Esophagus mucosa (tissue), 1 donor: Measurements from ENCODE around the gene PLCB1. TPM values are rescaled to one million over a fixed set of nuclear protein-coding genes. Genes with fewer than 3 reads are reported as not detected.
"Not testable (repeated sequence)": the region's sequence is repeated elsewhere in the genome, so short reads cannot be mapped to it uniquely, and the experiment has no call there.

Experiments used
- ATAC-seq: fragments of 200-7000 bp; cut with Tn5 transposase; one replicate; pipeline ENCODE4 v1.9.1; 2020
- total RNA-seq: library from RNA; stranded (reverse); gene quantifications from one replicate; pipeline ENCODE4 v1.2.4, GENCODE V29; 2023
- donor health status: DM: yes; HTN: yes; CAD: no.

The PLCB1 gene
- total RNA-seq, 1 donor from 2014 or later = 2.7 TPM

DNA sequence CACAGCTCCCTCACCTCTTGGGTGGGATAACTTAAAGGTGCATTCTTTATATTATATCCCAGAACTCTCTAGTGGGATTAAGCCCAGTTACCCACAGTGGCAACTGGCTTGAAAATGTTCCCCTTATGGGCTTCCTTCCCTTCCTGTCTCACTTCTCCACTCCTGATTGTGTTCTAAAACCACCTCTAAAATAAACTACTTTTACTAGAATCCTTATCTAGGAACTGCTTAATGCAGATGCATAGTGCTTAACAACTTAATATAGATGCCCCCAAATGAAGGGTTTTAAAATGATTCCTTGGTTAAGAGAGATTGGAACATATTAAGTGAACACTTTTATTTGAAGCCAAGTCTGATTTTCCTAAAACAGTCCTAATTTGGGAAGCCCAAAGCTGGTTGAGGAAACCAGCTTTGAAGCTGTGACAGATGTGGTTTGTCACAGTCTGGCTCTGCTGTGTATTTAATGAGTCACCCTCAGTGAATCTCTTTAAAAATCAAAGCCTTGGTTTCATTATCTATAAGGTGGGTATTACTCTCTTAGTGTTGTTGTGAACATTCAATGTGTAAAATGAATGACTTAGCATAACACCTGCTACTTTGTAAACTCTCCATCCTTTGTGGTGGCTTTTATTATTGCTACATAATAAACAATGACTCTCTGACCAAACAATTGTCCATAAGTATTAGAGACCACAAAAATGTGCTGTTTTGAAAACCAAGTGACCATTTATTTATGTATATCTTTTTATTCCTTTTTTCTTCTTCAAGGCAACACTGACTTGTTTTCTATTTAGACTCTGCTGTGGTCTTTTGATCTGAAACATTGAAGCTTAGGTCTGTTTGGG lies 24.4 kb downstream of the PLCB1 start:
- ATAC-seq = no peak

DNA sequence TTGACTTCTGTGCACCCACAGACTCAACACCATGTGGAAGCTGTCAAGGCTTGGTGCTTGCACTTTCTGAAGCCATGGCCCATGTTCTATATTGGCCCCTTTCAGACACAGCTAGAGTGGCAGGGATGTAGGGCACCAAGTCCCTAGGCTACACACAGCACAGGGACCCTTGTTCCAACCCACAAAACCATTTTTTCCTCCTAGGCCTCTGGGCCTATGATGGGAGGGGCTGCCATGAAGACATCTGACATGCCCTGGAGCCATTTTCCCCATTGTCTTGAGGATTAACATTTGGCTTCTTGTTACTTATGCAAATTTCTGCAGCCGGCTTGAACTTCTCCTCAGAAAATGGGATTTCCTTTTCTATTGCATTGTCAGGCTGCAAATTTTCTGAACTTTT lies 27.2 kb downstream of the PLCB1 start:
- not testable (repeated sequence) for ATAC-seq

DNA sequence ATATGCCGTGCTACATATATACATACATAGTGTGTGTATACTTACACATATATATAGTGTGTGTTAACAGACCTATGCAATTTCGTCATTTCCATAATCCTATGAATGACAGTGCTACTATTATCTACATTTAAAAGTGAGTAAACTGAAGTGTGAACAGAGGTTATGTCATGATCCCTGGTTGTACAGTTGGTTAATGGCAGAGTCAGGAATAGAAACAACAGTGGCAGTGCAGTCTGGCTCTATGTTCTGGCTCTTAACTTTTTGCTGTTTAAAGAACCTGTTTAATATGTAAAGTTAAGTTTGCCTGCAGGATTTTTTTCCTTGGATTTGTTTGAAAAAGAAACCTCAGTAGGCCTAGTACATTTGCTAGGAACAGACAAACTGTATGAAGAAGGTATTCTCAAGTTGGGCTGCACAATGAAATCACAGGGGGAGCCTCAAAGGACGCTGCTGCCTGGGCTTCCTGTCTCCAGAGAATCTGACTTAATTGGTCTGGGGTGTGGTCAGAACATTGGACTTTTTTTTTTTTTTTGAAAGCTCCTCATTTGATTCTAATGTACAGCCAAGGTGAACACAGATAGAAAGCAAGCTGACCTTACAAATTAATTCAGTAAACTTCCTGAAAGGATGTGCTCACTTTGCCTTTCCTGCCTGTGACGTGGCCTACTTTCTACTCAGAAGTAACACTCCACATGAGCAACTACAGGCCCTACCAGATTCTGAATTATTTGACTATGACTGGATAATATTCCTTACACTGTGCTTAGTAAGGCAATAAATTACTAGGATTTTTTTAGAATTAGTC lies 29.4 kb downstream of the PLCB1 start:
- ATAC-seq = no peak

DNA sequence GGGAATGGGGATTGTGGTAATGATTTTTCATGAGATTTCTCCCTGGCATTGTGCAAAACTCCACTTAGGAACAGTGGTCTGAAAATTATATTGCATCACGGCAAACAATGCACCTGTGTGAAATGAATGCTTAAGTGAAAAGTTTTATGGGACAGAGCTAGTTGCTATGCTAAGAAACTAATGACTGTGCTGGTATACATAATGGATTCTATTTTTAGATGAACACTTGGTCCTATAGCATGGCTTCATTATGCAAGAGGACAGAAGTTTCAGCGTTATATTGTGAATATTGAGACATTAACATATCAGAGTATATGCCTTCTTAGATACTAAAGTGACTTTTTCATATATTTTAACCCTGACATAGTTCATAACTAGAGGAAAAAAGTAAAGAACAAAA lies 30.5 kb downstream of the PLCB1 start:
- no peak for ATAC-seq

DNA sequence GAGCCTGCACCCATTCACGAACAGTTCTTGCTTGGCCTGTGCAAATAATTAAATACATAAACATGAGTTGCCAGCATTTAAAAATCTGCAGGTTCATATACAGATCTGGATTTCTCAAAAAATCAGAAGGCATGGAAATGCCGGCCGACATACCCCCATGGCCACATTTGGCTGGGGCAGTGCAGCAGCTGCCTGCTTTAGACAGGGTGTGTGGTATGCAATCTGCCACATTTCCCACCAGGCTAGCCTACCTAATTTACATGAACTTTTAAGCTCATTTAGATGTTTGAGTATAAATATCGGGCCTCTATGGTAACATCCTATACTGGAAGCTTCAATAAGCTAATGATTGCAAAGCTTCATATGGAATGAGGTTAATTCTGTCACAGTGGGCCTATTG lies 31.5 kb downstream of the PLCB1 start:
- ATAC-seq = no peak

DNA sequence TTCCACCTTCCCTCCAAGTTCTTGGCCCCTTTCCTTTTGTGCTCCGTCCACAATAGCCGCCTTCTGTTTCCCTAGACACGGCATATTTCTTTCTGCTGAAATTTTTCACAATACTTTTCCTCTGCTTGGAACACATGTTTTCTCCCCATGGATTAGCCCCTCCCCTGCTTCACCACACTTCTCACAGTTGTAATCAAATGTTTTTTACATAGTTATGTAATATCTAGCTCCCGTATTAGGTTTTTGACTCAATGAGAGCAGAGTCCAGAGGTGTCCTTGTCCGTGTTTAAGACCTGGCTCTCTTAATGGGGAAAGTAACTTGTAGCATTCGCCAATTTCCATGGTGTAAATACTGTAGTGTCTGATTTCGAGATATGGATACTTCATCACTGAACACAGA lies 34.7 kb downstream of the PLCB1 start:
- ATAC-seq = no peak

DNA sequence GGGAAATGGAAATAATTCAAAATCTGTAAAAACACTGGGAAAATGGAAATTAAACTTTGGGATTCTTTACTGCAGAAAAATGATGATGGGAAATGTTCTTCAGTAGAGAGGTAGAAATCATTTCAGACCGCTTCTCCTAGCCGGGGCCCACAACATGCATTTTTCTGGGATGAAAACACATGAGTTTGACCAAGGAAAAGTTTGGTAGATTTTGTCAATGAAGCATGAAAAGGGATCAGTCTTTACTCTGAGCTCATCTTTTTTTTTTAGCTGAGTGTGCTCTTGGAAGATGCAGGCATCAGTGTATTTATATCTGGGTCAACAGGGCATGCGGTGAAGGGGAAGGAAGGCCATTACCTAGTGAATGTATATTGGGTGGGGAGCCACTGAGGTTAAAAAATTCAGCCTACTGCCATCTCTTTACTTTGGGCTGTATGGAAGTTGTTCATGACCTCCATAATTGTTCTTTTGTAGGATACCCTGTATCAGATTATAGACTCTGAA lies 36.8 kb downstream of the PLCB1 start:
- no peak for ATAC-seq

DNA sequence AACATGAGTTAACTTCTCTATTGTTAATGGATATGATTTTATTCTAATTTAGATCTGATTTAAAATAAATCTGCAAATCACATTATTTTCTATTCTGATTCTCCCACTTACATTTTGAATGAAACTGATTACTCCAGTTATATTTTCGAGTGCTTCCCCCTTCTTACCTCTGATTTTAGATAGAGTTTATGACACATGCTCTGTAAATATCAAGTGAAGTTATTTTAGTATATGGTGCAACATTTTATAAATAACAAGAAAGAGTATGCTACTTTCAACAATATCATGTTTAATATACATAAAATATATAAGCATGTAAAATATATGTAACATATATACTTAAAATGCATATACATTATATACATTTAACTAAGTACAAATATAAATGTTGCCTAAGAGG lies 38.9 kb downstream of the PLCB1 start:
- no peak for ATAC-seq

DNA sequence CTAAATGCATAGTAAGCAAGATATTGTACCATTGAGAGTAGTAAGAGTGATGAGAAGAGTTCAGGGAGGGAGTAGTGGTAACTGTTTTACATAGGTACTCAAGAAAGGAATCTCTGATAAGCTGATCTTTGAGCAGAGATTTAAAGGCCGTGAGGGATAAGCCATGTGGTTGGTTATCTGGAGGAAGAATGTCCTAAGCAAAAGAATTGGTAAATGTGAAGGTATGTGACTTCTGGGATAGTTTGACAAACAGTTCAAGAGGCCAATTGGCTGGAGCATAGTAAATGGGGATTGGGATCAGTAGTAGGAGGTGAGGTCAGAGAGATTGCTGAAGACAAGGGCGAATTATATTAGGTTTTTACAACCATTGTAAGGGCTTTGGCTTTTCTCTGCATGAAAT lies 40.1 kb downstream of the PLCB1 start:
- no peak for ATAC-seq

DNA sequence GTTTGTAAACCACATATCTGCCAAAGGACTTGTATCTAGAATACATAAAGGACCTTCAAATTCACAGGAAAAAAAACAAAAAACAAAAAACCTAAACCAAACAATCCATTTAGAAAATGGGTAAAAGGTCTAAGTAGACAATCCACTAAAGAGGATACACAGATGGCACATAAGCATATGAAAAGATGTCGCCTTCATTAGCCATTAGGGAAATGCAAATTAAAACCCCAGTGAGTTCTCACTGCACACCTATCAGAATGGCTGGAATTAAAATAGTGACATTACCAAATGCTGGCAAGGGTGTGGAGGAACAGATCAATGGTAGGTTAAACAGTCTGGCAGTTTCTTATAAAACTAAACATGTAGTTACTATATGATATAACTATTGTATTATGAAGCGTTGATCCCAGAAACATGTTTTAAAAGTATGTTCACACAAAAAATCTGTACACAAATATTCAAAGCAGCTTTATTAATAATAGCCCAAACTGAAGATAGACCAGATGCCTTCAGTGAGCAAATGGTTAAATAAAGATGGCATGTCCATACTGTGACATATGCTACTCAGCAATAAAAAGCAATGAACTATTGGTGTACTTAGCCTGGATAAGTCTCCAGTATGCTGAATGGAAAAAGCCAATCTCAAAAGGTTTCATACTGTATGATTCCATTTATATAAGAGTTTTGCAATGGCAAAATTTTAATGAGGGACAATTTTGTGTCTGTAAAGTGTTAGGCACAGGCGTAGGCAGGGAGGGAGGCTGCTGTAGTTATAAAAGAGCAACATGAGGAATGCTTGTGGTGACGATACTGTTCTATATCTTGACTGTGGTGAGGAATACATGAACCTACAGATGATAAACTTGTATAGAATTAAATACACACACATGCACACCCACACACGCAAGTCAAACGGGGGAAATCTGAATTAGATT lies 43.9 kb downstream of the PLCB1 start:
- ATAC-seq = no peak

DNA sequence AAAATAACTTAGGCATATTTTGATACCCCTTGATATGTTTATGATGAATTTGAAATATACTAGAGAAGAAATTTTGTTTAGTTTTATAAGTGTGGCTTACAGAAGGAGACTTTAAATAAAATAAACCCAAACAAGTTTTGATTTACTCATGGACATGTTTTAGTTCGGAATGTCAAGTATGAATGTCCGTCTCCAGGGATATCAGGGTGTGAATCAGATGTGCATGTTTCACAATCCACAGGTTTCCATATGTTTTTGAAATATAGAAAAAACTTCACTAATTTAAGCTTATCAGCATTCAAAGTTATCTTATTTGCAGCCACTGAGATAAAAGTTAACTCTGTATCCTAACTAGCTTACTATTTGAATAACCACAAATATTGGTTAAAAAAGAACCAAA lies 51.5 kb downstream of the PLCB1 start:
- no peak for ATAC-seq

DNA sequence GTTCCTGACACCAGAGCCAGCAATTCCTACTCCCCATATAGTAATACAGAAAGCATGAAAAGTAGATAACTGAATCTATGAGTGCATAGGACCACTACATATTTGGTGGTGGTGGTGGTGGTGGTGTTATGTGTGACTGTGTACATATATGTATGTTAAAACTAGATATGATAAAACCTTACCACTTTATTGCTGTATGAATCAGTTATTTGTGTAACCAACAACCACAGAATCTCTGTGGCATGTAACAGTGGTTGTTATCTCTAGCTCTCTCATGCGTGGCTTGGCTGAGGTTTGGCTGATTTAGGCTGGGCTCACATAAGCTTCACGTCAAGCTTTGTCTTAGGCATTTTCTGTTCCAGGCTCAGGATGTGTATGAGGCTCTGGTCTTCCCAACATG lies 55.7 kb downstream of the PLCB1 start:
- ATAC-seq = no peak

DNA sequence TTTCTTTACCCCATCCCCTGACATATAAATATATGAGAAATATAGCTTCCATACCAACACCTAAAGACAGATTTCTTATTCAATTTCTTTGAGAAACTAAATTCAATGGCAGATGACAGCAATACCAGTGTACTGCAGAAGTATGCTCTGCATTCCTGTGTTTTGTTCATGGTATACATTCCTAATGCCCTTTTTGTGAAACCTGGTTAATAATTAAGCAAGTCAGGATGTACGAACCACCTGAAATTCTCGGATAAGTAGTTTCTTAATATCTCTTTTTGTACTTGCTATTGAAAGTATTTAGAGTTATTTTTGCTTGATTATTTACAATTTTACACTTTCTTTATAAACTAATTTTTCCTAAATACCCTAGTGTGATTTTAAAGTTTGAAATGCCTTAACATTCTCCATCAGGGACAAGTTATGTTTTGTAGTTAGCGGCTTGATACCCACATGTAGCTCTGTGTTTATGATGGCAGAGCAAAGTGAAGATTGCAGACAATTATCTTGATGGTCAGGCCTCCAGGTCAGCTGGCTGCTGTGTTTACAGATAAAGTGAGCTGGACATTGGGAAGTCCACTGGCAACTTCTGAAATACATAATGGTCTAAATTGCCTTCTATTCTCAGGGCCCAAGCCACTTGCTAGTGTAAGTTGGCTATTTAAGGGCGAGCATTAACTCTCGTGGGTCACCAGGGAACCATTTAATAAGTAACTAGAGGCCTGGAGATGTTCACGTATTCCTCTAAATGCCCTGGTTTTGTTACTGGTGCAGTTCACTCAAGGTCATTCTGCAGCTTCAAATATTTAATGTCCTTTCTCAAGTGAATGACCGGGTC lies 58.2 kb downstream of the PLCB1 start:
- no peak for ATAC-seq

DNA sequence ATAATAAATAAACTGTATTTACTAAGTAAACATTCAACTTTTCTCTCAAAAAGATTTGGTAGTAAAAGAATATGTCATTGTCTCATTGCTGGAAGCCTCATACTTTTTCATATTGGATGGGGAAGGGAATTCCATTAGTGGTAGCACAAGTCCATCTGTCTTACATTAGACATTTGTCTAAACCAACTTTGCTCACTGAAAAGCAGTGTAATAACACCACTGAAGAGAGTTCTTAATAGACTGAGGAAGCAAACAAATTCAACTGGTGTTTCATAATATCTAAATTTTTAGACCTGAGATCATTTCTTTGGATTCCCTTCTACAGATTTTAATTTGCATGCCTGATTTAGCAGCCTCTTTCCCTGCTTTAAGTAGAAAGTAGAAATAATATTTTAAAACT lies 62.7 kb downstream of the PLCB1 start:
- no peak for ATAC-seq

DNA sequence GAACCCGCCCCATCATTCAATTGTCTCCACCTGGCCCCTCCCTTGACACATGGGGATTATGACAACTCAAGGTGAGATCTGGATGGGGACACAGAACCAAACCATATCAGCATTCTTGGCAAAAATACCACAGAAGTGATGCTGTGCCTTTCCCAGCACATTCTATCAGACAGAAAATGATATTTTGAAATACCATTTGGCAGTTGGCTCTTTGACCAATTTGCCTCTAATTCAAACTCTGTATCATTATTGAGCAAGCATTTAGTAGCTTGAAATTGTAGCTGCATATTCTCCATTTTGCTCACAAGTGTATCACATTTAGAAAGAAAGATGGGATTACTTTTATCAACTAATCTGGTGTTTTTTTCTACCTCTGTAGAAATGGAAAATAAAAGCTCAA lies 64.0 kb downstream of the PLCB1 start:
- ATAC-seq = no peak

DNA sequence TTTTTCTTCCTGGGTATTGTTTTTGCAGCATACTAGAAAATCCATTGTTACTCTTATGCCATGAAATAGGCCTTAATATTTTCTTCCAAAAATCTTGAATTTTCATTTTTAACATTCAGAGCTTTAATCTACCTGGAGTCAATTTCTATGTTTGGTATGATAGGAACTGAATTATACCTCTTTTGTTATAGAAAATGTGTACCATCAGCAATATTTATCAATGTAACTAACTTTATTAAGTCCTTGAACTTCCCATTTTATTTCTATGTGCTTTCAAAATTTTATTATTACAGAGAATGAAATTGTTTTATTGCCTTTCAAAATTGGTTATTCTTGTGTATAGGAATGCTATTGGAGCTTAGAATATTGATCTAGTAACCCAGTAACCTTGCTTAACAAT lies 68.2 kb downstream of the PLCB1 start:
- no peak for ATAC-seq

DNA sequence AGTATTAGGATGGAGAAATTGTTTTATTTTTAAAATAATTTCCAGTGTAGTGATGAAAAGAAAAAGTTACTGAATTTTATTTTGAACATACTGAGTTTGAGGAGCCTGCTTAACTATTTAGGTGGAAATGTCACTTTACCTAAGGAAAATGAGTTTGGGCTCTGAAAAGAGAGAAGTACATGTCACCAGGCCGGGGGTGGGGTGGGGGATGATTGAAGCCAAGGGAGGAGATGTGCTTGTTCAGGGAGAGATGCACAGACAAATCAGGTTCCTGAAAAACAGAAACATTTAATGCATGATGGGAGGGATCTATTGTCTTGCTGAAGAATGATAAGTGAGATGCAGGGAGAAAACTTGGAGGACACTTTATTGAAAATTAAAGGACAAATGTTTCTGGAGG lies 71.3 kb downstream of the PLCB1 start:
- ATAC-seq = no peak

DNA sequence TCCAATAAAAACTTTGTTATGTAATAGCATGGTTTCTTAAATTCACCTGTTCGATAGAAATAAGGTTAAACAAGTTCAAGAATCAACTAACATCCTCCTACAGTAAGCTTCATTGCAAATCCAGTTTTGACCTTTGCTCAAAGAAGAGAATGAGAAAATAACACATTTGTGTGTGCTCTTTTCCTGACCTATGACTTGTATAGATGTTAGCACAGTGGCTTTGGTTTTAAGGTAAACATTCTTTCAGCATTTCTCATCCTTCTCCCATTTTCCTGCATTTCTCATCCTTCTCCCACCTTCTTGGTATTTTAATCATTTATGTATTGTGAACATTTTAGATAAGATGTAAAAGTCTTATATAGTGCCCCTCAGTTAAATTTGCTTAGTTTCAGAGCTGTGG lies 73.9 kb downstream of the PLCB1 start:
- ATAC-seq = no peak

DNA sequence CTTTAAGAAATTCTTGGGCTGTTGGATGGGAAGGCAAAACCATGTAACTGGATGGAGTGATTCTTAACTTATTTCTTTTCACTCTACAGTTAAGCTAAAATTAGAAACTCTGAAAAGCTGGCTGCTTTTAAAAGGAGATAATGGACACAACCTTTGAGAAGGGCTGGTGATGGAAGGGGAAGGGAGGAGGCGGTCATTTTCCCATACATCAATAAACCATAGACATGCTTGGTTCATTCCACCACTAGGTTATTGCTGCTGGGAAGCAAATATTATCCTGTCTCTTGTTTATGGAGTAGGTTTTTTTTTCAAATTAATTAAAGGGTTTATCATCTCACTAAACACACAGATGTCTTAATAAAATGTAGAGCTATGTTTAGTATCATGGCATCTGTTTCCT lies 76.2 kb downstream of the PLCB1 start:
- ATAC-seq = no peak

DNA sequence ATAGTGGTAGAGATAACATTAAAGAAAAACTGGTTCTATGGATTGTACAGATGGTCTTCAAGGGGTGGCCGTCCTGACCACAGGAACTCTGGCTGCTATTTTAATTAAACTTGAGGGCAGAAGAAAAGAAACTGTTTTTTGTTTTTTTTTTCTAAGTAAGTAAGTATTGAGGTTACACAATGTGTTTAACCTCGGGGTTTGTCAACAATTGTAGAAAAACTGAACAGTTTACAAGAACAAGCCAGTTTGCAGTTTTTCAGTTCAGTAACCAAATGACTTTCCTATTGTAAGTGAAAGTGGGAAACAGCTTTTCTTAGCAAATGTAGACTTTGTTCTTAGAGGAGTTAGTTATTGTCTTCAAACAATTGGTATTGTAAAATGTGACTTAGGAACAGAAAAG lies 77.0 kb downstream of the PLCB1 start:
- ATAC-seq = no peak

DNA sequence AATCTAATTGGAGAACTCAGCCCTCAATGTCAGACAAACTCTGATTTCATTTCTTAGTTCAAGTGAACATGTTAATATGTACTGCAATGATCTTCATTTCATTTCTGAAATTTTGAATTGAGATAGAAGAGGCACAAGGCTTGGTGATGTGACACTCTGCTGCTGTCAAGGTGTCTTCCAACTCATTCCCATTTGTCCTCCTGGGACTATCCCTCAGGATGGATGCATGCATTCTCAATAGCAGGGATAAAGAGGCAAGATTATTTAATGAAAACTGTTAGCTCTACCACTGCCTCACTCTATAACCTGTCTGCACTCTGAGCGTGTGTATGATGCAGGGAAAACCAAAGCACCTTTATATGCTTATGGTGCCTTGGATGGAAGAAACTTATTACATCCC lies 78.7 kb downstream of the PLCB1 start:
- ATAC-seq = no peak

DNA sequence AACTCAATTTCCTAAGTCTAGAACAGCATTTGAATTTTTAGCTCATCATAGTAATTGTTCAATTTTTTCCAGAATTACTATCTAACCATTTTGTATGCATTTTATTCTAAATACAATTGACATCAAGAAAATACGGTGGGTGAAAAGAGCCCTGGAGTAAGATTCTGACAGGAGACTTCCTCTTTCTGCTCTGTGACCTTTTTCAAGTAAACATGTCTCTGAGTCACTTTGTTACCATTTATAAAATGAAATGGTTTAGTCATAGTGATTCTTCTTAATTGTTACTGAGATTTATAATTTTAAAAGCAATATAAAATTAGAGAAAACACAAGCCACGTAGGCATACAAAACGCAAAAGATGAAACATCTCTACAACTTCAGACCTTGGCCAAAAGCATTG lies 80.2 kb downstream of the PLCB1 start:
- no peak for ATAC-seq
